ENCODE data around the gene UQCRC1.

Gene UQCRC1

DNA sequence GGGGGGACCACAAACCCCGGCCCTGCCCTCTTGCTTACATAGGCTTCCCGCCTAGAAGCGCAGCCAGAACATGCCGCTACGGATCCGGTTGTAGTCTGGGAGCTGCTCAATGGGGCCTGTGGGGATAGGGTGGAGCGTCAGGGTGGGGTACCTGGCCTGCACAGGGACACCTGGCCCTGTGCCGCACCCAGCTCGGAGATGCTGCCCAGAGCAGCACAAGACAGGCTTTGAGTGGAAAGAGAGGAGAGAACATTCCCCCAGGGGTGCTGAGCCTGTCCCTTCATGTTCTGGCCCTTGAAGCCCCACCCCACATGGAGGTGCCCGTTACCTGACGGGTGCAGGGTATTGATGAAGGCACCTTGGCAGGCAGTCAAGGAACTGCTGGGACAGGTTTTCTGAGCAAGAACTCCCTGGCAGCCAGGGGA lies 10.4 kb downstream of the UQCRC1 start:
- DNase-seq, result no peak

DNA sequence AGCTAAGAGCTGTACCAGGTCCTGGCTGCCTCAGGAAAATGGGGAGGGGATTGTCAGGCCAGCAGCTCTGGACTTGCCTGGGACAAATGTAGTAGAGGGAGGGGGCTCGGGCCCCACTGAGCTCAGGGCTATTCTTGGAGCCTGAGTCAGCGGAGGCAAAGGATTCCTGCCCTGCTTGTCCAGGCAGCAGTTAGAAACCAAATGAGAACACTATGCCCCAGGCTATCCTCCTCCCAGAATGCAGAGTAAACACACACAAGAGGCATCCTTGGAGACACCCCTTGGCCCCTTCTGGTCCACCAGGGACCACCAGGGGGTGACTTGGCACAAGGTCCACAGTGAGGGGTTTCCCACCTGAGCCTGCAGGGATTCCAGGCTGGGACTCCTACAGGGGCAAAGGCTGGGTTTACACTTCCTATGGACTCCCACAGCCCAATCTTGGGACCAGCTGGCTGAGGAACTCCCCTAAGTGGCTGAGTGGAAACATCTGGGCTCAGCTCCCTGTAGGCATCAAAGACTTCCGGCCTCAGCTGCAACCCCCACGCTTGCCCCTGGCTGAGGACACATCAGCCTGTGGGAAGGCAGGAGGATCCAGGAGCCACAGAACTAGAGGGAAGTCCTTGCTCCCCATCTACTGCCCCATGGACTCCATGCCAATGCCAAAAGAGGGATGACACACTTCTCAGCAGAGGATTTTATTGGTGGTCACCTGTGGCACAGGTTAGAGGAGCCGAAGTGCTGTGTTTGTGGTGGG lies 10.9 kb downstream of the UQCRC1 start:
- DNase-seq, result peak in 2 of 51 donors; percentile 7 to 18

- no peak for DNase-seq
These were observed 12.0 kb downstream of the UQCRC1 start for GRCh38 chr3:48597408-48597800.

GRCh38 chr3:48596676-48597407 lies 12.6 kb downstream of the UQCRC1 start:
- no peak for DNase-seq

GRCh38 chr3:48596157-48596556 lies 13.3 kb downstream of the UQCRC1 start:
- DNase-seq, result no peak

DNA sequence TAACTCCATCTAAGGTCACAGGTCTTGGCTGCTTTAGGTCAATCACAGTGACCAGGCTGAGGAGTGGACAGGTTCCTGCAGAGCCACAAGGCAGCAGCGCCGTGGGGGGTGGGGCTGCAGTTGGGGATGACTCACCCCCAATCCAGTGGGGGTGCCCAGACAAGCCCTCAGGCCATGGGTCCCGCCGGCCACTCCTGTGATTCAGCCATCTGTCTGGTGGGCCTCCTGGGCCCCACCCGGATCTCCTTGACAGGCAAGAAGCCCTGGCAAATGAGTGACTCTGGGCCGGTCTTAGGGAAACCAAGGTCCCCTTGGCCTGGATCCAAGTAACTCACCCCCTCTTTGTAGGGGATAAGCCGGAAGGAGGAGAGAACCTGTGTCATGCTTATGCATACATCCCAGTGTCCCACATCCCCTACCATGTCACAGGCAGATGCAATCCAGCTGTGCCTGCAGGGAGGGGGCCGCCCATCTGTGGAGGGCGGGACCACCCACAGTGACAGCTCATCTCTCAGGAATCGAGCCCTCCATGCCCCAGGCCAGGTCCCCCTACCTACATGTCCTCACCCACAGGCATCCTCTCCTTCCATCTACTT lies 13.8 kb downstream of the UQCRC1 start:
- peak in 7 of 51 donors; percentile 5 to 50 (median 17) for DNase-seq

GRCh38 chr3:48595075-48595525 lies 14.3 kb downstream of the UQCRC1 start, which contains the start of gene COL7A1:
TSS of gene COL7A1 (minus strand) at chr3:48595329. CDS start at chr3:48595159, 170 bp downstream.
- DNase-seq, result peak in 3 of 51 donors; percentile 9 to 36 (median 23)

DNA sequence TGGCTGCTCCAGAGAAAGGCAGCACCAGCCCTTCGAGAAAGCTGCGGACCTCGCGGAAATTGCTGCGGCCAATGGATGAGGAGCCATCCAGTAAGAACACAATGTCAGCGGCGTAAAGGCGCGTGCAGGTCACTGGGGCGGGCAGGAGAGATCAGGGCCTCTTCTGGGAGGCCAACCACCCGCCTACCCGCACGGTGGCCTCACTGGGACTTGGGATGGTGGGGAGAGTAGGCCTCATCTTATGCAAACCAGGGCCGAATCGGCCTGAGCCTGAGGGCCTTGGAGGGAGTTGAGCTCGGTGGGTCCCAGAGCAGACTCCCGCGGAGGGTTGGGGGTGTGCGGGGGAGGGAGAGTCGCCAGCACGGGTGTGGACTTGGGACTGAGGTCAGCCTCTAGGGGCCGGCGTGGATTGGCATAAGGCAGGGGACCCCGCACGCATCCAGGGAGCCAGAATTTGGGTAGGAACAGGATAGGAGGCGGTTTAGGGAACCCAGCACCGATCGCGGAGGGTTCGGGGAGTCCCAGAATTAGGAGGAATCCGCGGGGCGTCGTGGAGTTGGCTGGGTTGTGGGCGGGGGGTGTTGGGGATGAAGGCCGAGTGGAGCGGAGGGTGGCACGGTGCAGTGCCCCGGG lies 14.9 kb downstream of the UQCRC1 start:
- peak in 2 of 51 donors; percentile 15 to 22 for DNase-seq

GRCh38 chr3:48593337-48593736 lies 16.1 kb downstream of the UQCRC1 start:
- no peak for DNase-seq

GRCh38 chr3:48592519-48593087 lies 16.8 kb downstream of the UQCRC1 start:
- no peak for DNase-seq

DNA sequence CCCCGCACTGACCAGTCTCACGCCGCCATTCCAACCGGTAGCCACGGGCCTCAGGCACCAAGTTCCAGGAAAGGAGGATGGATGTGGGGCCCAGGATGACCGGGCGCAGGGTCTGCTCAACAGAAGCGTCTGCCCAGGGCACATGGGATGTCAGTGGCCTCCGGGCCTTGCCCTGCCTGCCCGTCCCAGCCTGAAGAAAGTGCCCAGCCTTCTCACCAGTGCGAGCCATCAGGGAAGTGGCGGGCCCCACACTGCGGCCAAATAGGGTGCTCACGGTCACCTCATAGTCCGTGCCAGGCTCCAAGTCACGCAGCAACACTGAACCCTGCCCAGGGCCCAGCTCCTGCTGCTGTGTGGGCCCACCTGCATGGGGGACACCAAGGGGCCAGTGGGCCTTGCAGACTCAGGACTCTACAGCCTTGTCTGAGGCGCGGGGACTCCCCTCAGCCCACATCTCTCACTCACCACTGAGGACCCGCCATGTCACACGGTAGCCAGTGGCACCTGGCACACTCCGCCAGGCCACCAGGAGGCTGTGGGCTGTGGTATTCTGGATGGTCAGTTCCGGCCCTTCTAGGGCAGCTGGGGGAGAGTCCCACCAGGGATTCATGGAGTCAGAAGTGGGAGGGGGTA lies 17.4 kb downstream of the UQCRC1 start:
- DNase-seq, result no peak

DNA sequence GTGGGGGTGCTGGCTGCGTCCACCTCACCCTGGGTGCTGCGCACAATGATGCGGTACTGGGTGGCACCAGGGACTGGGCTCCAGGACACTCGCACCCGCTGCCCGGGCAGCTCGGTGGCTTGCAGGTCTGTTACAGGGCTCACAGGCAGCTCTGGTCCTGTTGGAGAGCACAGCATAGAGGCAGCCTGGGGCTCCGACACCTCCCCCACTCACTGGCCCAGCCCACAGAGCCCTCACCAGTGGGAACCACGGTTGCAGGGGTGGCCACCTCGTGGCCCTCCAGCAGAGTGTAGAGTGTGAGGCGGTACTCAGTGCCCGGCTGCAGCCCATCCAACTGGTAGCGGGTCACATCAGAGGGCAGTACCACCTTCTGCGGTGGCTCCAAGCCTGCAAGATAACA lies 18.0 kb downstream of the UQCRC1 start:
- DNase-seq, result no peak

GRCh38 chr3:48588230-48588629 lies 21.2 kb downstream of the UQCRC1 start:
- DNase-seq, result peak in 2 of 51 donors; percentile 5 to 23

DNA sequence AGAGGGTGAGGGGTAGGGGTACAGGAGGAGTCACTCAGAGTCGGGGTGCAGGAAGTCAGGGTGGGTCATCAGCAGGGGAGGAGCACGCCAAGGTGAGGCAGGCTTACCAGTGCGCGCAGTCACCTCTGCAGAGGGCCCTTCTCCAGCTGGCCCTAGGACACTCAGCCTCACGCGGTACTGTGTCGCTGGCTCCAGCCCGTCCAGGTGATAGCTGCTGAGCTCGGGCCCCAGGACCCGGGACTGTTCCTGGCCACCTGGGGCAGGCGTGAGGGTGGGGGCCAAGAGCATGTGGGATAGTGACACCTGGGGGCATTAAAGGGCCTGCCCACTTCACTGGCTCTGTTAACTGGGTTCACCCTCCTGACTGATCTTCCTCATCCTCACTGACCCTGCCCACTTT lies 21.8 kb downstream of the UQCRC1 start:
- DNase-seq, result no peak

DNA sequence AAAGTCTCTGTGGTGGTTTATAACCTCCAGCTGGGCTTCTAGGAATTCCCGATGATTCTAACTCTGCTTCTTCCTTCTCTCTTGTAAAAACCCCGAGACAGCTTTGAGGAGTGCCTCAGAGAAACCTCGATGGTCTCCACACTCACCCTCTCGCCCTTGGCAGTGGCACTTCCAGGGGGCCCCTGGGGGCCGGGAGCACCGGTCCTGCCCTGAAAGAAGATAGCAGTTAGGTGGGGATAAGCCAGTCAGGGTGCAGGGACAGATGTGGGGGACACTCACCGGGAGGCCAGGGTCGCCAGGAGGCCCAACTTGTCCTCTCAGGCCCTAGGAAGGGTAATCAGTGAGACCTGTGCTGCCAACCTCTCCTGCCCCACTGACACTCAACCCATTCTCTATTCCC lies 24.0 kb downstream of the UQCRC1 start:
- DNase-seq, result no peak

GRCh38 chr3:48584836-48585235 lies 24.6 kb downstream of the UQCRC1 start:
- no peak for DNase-seq

GRCh38 chr3:48581621-48582481 lies 27.6 kb downstream of the UQCRC1 start:
- no peak for DNase-seq

DNA sequence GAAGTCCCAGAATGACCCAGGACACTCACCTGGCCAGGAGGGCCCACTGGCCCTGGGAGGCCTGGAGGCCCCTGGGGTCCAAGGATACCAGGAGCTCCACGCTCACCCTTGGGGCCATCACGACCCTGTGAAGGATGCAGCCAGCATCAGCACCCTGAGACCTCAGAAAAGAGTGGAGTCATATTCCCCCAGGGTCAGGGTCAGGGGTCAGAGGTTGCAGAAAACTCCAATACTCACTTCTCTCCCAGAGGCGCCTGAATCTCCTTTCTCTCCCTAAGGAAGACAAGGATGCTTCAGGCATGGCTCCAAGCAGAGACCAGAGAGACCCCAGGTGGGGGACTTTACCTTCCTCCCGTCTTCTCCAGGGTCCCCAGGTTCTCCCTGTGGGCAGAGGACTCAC lies 32.8 kb downstream of the UQCRC1 start:
- DNase-seq, result no peak

DNA sequence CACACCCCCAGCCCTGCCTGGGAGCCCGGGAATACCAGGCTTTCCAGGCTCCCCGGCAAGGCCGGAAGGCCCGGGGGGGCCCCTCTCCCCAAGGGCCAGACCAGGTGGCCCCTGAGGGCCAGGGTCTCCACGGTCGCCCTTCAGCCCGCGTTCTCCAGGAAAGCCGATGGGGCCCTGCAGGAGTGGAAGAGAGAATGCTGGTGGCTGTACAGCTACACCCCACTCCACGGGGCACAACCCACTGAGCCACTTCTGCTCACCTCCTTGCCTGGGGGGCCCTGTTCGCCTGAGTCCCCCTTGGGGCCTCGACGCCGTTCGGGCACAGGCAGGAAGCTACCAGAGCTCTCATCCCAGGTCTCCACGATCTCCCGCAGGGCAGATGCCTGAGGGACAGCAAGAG lies 34.1 kb downstream of the UQCRC1 start:
- DNase-seq, result no peak
